SKM-1 (cell line): ENCODE results near the gene UNKL.

Experiments
- DNase-seq: peaks from one replicate; lab custom pipeline; 2025; ENCODE audit not compliant: unreplicated experiment; lab: John Stamatoyannopoulos, UW

Gene UNKL

GRCh38 chr16:1407753-1408152 lies 6.8 kb downstream of the UNKL start:
- no peak for DNase-seq

DNA sequence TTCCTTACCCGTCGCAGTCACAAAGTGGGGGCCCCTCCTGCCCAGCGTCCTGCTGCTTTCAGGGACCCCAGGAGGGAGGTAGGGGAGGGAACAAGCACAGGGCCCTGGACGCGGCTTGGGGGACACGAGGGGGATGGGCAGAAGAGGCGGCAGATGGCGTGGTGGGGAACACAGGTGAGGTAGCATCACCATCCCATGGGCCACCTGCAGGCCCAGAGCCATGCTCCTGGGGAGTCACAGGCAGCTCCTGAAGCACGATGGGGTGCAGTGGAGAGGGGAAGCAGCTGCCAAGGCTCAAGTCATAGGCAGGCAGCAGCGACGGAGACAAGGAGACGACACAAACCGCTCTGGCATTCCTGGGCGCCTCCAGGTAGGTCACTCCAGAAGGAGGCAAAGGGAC lies 10.8 kb downstream of the UNKL start:
- DNase-seq: no peak

DNA sequence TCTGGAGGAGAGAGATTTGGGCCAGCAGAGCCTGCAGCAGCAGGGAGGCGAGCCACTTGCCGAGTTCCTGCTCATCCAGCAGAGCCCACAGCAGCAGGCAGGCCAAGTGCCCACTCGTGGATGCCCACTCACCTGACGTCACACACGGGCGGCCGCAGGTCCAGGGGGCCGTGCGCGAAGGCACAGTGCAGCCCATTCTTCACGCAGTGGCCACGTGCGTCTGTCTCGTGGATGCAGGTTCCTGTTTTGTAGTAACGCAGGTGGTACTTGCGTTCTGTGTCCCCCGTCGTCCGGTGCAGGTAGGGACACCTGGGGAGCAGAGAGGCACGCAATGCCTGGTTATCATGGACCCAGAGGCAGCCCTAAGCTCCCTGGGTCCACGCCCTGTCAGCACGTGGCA lies 11.5 kb downstream of the UNKL start:
- no peak for DNase-seq

DNA sequence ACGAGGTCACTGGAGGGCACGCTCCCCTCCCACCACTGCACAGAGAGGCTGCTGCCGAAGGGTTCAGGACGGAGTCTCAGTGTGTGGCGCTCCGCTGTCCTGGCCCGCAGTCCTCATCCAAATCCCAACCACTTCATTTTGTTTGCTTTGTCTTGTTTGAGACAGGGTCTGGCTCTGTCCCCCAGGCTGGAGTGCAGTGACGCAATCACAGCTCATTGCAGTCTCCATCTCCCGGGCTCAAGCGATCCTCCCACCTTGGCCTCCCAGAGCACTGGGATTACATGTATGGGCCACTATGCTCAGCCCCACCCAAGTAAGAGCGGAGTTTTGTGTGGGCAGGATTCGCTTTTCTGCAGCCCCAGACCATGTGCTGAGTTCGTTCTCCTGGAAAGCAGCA lies 12.7 kb downstream of the UNKL start:
- no peak for DNase-seq

- DNase-seq: no peak
Measured at GRCh38 chr16:1401061-1401757, 13.3 kb downstream of the UNKL start.

GRCh38 chr16:1398826-1399581 lies 15.5 kb downstream of the UNKL start:
- DNase-seq: no peak

DNA sequence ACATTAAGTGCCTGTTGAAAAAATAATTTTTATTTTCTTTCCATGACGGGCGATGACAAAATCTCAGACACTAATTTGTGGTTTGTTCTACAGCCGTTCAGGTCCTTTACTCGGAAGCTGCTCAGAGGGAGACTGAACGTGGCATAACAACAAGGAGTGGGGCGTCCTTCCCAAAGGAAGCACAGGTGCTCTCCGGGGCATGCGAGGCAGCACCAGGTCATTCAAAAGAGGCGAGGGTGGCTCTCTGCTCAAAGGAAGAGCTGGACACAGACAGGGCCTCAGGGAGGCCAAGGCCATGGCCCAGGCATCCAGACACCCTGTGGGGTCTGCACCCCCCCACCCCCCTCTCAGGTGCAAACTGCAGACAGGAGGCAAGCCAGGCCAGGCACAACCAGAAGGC lies 16.2 kb downstream of the UNKL start:
- no peak for DNase-seq

GRCh38 chr16:1397779-1398178 lies 16.7 kb downstream of the UNKL start:
- DNase-seq: no peak

- DNase-seq: no peak
Measured at GRCh38 chr16:1395444-1396031, 19.0 kb downstream of the UNKL start.

DNA sequence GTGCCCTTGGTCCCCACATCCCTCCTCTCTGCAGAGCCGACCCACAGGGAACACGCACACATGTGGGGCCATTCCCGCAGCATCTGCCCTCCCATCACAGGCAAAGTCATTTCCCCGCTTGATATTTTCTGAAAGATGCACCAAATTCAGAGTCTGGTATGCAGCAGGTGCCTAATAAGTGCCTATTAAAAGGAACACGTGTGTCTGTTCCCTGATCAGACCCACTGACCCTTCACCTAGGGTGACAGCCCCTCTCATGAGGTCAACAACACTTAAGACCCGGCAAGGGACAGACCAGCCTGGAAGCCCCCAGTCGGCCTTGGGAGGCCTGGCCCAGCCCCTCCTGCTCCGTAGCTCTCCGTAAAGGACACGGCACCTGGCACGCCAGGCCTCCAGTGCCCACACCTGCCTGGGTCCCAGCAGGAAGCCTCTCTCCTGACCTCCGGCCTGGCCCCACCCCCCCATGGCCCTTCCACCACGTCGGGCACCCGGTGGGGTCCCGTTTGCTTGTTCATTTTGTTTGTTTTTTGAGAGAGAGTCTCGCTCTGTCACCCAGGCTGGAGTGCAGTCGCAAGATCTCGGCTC lies 20.0 kb downstream of the UNKL start:
- DNase-seq: no peak

DNA sequence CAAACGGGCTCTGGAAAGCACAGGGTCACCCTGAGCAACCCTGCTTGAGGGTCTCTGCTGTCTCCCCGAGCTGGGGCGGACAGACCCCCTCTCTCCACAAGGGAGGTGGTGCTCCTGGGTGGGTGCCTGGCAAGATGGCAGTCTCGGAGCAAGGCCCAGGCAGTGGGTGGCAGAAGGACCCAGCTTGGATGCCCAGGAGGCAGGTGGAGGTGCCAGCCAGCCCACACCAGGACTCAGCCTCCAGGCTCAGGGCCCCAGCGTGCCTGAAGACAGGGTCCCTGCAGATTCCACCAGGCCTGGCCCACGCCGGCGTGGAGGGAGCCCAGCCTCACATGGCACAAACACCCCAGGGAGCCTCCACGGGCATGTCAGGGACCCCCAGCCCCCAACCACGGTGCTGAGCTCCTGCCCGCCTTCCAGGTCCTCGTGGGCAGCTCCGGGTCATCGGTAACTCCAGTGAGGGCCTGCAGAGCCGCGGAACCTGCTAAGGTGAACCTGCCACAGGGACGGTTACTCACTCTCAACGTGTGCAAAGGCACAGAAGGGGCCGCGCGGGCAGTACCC lies 20.8 kb downstream of the UNKL start:
- no peak for DNase-seq

GRCh38 chr16:1392826-1393225 lies 21.7 kb downstream of the UNKL start:
- DNase-seq: no peak

DNA sequence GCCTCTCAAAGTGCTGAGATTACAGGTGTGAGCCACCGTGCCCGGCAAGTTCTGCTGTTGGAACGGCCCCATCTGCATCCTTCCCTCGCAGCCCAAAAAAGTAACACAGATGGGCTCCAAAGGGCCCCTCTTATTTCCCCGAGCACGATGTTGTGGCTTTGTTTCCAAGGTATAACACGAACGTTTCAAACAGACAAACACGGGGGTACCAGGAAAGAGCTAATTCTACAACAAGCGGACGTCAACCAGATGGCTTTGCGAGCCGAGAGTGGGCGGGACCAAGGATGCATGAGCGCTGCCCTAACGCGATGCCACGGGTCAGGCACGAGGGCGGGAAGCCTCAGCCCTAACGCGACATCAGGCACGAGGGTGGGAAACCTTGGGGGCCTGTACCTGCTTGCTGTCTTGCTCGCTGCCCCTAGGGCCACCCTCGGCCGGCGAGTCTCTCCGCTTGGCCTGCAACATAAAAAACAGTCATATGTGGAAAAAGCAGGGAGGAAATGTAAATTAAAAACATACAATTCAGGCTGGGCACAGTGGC lies 24.2 kb downstream of the UNKL start:
- DNase-seq: no peak

GRCh38 chr16:1389762-1390161 lies 24.7 kb downstream of the UNKL start:
- DNase-seq: no peak

DNA sequence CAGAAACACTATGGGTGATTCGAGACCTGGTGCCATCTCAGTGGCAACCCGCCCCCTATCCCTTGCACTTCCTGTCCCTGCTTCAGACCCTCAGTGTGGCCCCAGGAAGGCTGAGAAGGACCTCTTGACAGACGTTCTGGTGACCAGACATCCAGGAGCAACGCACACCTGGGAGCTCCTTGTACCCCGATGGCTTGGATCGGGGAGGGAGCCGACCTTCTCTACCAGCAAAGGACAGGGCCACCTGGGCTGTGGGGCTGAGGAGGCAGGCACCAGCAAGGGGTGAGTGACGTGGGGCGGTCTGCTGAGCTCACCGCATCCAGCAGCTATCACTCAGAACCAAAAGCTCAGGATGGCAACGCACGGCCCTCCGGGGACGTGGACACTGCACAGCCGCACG lies 27.2 kb downstream of the UNKL start:
- DNase-seq: no peak

- no peak for DNase-seq
Measured at GRCh38 chr16:1385232-1385631, 29.3 kb downstream of the UNKL start.

- DNase-seq: no peak
Measured at GRCh38 chr16:1383556-1383955, 30.9 kb downstream of the UNKL start.

DNA sequence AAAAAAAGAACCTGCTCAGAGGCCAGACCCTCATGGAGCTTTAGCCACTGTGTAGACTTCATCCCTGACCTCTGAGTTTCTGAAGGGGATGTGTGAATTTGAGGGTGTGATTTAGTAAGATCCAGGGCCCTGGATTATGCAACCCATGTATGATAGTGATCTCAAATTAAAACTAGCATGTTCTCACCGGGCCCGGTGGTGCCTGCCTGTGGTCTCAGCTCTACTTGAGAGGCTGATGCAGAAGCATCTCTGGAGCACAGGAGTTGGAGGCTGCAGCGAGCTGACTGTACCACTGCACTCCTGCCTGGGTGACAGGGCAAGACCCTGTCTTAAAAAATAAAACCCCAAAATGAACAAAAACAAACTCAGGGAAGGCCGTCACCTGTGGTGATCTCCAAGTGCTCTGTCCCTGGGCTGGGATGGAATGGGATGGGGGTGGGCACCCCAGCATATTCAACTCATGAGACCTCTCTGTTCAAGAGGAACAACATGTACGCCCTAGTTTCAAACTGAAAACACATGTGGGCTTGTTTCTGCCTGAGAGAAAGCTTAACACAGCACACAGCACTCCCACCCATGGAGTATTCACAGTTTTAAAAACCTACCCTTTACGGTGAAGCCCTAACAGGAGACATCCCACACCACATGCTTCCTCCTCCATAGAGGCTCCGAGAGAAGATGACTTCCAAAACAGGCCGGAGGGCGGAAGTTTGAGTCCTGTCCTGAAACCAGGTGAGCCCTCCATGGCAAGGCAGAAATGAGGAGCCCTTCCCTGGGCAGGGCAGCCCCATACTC lies 32.7 kb downstream of the UNKL start:
- no peak for DNase-seq

DNA sequence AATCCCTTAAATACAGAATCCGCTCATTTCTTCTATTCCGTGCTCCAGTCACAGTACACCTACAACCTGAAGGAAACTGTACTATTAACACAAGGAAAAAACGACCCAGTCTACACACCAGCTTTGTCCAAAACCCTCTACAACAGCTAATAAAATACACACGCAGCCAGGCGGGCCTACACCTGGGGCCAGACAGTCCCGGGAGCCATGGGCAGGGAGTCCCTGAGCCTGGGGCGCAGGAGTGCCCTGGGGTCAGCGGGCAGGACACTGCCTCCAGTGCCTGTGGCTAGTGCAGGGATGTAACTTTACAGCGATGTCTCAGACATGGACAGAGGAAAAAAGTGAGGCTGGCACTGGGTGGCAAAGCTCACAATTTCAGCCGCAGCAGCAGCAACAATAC lies 34.3 kb downstream of the UNKL start:
- DNase-seq: no peak

- peak; percentile 36 for DNase-seq
Measured at GRCh38 chr16:1379304-1380076, 35.0 kb downstream of the UNKL start.
